RKO (cell line): Measurements from ENCODE around the gene YEATS2.
"Not testable (repeated sequence)": the region's sequence is repeated elsewhere in the genome, so short reads cannot be mapped to it uniquely, and the experiment has no call there.

Source experiments
- DNase-seq: peaks from one replicate; pipeline ENCODE4 v3.0.0-alpha.2; 2016; ENCODE audit warnings: low spot score

The YEATS2 gene

GRCh38 chr3:183697610-183698317 lies at the start of gene YEATS2:
Gene YEATS2, plus strand, starts transcription at chr3:183697797. Its CDS starts 17,366 bp downstream, at chr3:183715163.
- DNase-seq: peak; percentile 80

GRCh38 chr3:183650554-183650953 lies 47.0 kb upstream of the YEATS2 start:
- no peak for DNase-seq

GRCh38 chr3:183653209-183654064 lies 44.2 kb upstream of the YEATS2 start:
- DNase-seq: no peak

GRCh38 chr3:183654727-183655126 lies 42.9 kb upstream of the YEATS2 start:
- DNase-seq: no peak

GRCh38 chr3:183662099-183662498 lies 35.5 kb upstream of the YEATS2 start:
- DNase-seq: no peak

GRCh38 chr3:183664913-183665381 lies 32.6 kb upstream of the YEATS2 start:
- DNase-seq: no peak

- no peak for DNase-seq
These were observed 17.5 kb upstream of the YEATS2 start for GRCh38 chr3:183680061-183680460.

GRCh38 chr3:183687705-183688104 lies 9.9 kb upstream of the YEATS2 start:
- DNase-seq: no peak

GRCh38 chr3:183688874-183689273 lies 8.7 kb upstream of the YEATS2 start:
- DNase-seq: no peak

GRCh38 chr3:183689621-183690020 lies 8.0 kb upstream of the YEATS2 start:
- not testable (repeated sequence) for DNase-seq

- DNase-seq: no peak
These were observed 7.1 kb upstream of the YEATS2 start for GRCh38 chr3:183690402-183690995.

- DNase-seq: no peak
These were observed 5.2 kb upstream of the YEATS2 start for GRCh38 chr3:183692436-183692835.

GRCh38 chr3:183695569-183696364 lies 1.8 kb upstream of the YEATS2 start:
- DNase-seq: no peak

GRCh38 chr3:183697123-183697609 lies 431 bp upstream of the YEATS2 start:
- no peak for DNase-seq

GRCh38 chr3:183698318-183698751 lies 738 bp downstream of the YEATS2 start:
- DNase-seq: peak; percentile 64

- peak; percentile 66 for DNase-seq
These were observed 1.2 kb downstream of the YEATS2 start for GRCh38 chr3:183698756-183699155.

- DNase-seq: peak; percentile 26
These were observed 1.8 kb downstream of the YEATS2 start for GRCh38 chr3:183699238-183699947.

GRCh38 chr3:183701744-183702143 lies 4.1 kb downstream of the YEATS2 start:
- DNase-seq: no peak

GRCh38 chr3:183703892-183704291 lies 6.3 kb downstream of the YEATS2 start:
- DNase-seq: not testable (repeated sequence)

GRCh38 chr3:183710231-183710630 lies 12.6 kb downstream of the YEATS2 start:
- DNase-seq: no peak

- no peak for DNase-seq
These were observed 13.9 kb downstream of the YEATS2 start for GRCh38 chr3:183711516-183711915.
